ENCODE measurements around the gene SSX3. TPM values are rescaled to one million over a fixed set of nuclear protein-coding genes. Genes with fewer than 3 reads are reported as not detected.

SSX3 gene
- total RNA-seq, 1 donor from 2014 or later = not detected

Other genes with a start within 250 kb of the SSX3 start
- not detected in 2 replicates for gene SPACA5B, start 226.1 kb downstream of the SSX3 start, total RNA-seq
- gene SSX5, start 159.9 kb downstream of the SSX3 start, total RNA-seq = not detected in 2 replicates
- gene SSX1, start 101.3 kb downstream of the SSX3 start, total RNA-seq = not detected in 2 replicates
- not detected in 2 replicates for gene SSX4, start 26.8 kb upstream of the SSX3 start, total RNA-seq
- gene SSX4B, start 55.3 kb upstream of the SSX3 start, total RNA-seq = not detected in 2 replicates
- 146 and 147 TPM in 2 replicates for gene SLC38A5, start 113.6 kb upstream of the SSX3 start, total RNA-seq
- 84.6 and 89.8 TPM in 2 replicates for gene FTSJ1, start 119.5 kb upstream of the SSX3 start, total RNA-seq
- 16.5 and 17.7 TPM in 2 replicates for gene PORCN, start 152.3 kb upstream of the SSX3 start, total RNA-seq
- 209 and 212 TPM in 2 replicates for gene EBP, start 165.1 kb upstream of the SSX3 start, total RNA-seq
- gene TBC1D25, start 183.0 kb upstream of the SSX3 start, total RNA-seq = 16.0 and 18.3 TPM in 2 replicates
- 345 and 346 TPM in 2 replicates for gene RBM3, start 217.8 kb upstream of the SSX3 start, total RNA-seq
- gene WDR13, start 240.8 kb upstream of the SSX3 start, total RNA-seq = 43.4 and 44.7 TPM in 2 replicates

Data from activated T-helper 2 cell treated with anti-CD3 and anti-CD28 coated beads, Interferon-gamma antibody, Interleukin-2, Interleukin-4, amounts not matched to agents 10 μg/mL and 5 μg/mL and 100 μg/mL, durations not matched to agents 14 hours and 24 hours and 36 hours (primary cell).